ENCODE results near the gene CDCA7.
"Not testable (repeated sequence)": the region's sequence is repeated elsewhere in the genome, so short reads cannot be mapped to it uniquely, and the experiment has no call there.

The CDCA7 gene

GRCh38 chr2:173354582-173355131, at the start of gene CDCA7:
Gene CDCA7, plus strand, starts transcription at chr2:173354872. Its CDS starts 92 bp downstream, at chr2:173354964.
- Histone ChIP-seq H3K4me3 (ENCODE audit: low read depth in 1 of 2, low read length in 2 of 2) (peak within 1 kb of the TSS; percentile 75 to 86), H3K9me3 (ENCODE audit: control insufficient read depth in 1 of 2, low read length in 2 of 2) (no peaks in the 10 kb centered on the region), H3K27me3 (ENCODE audit: control insufficient read depth in 1 of 2, insufficient read depth in 2 of 2, low read length in 2 of 2) (peaks cover 11 to 20% of the 10 kb centered on the region in 2 donors), H3K4me1 (ENCODE audit: control insufficient read depth in 1 of 2, insufficient read depth in 2 of 2, low read length in 2 of 2) (peaks cover 8 to 16% of the 10 kb centered on the region in 2 donors), H3K36me3 (ENCODE audit: control insufficient read depth in 1 of 2, insufficient read depth in 2 of 2, low read length in 2 of 2) (no peaks in the 10 kb centered on the region), H3K27ac (ENCODE audit: low read depth, low read length) (peak within 1 kb of the TSS; percentile 15), H3K9ac (ENCODE audit: low read depth in 1 of 2, low read length in 2 of 2) (peak within 1 kb of the TSS; percentile 20 to 64)

DNA sequence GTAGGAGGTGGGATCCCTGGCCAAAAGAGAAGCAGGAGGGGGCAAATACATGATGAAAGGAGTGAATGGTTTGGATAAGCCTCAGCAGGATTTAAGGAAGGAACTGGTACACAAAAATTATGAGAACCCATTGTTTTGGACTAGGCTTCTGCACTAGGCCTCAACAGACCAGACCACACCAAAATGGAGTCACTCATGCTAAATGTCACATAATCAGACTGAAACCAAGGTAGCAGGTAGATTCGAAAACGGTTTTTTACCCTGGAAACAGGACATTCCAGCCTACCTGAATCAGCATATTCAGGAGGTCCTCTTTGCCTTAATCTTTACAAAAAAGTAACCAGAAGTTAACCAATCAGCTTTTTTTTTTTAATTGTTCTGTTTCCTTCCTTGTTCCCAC, 49.4 kb upstream of the CDCA7 start:
- Histone ChIP-seq H3K36me3 (ENCODE audit: control insufficient read depth in 1 of 2, insufficient read depth in 2 of 2, low read length in 2 of 2) (no peaks in the 10 kb centered on the region), H3K4me1 (ENCODE audit: control insufficient read depth in 1 of 2, insufficient read depth in 2 of 2, low read length in 2 of 2) (no peaks in the 10 kb centered on the region), H3K9ac (ENCODE audit: low read depth in 1 of 2, low read length in 2 of 2) (no peak overlapping the region), H3K9me3 (ENCODE audit: control insufficient read depth in 1 of 2, low read length in 2 of 2) (peaks cover 5 to 12% of the 10 kb centered on the region in 2 donors), H3K27ac (ENCODE audit: low read depth, low read length) (no peak overlapping the region), H3K27me3 (ENCODE audit: control insufficient read depth in 1 of 2, insufficient read depth in 2 of 2, low read length in 2 of 2) (no peaks in the 10 kb centered on the region), H3K4me3 (ENCODE audit: low read depth in 1 of 2, low read length in 2 of 2) (no peak overlapping the region)

DNA sequence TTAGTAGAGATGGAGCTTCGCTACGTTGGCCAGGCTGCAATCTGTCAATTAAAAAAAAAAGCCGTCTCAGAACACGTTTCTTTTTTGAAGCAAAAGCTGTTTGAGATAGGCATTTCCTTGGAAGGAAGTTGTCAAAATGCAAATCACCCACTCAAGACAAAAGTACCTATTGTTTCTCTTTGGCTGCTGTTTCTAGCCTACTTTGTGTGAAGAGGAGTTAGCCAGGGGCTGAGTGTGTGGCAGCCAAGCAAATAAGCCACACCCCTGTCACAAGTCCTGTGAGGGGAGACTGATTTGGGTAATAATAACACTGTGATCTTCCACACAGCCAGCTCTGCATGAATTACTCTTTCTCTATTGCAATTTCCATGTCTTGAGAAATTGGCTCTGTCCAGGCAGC, 47.4 kb upstream of the CDCA7 start:
- H3K4me1 ChIP-seq (ENCODE audit: control insufficient read depth in 1 of 2, insufficient read depth in 2 of 2, low read length in 2 of 2): peaks cover 0 to 8% of the 10 kb centered on the region in 2 donors
- no peaks in the 10 kb centered on the region for H3K36me3 ChIP-seq (ENCODE audit: control insufficient read depth in 1 of 2, insufficient read depth in 2 of 2, low read length in 2 of 2)
- H3K9me3 ChIP-seq (ENCODE audit: control insufficient read depth in 1 of 2, low read length in 2 of 2): peaks cover 4 to 5% of the 10 kb centered on the region in 2 donors
- no peak overlapping the region for H3K4me3 ChIP-seq (ENCODE audit: low read depth in 1 of 2, low read length in 2 of 2)
- no peaks in the 10 kb centered on the region for H3K27me3 ChIP-seq (ENCODE audit: control insufficient read depth in 1 of 2, insufficient read depth in 2 of 2, low read length in 2 of 2)
- H3K9ac ChIP-seq (ENCODE audit: low read depth in 1 of 2, low read length in 2 of 2): no peak overlapping the region
- H3K27ac ChIP-seq (ENCODE audit: low read depth, low read length): no peak overlapping the region

- not testable (repeated sequence) for H3K27ac ChIP-seq (ENCODE audit: low read depth, low read length); H3K4me3 ChIP-seq (ENCODE audit: low read depth in 1 of 2, low read length in 2 of 2); H3K9me3 ChIP-seq (ENCODE audit: control insufficient read depth in 1 of 2, low read length in 2 of 2); H3K9ac ChIP-seq (ENCODE audit: low read depth in 1 of 2, low read length in 2 of 2); H3K27me3 ChIP-seq (ENCODE audit: control insufficient read depth in 1 of 2, insufficient read depth in 2 of 2, low read length in 2 of 2); H3K36me3 ChIP-seq (ENCODE audit: control insufficient read depth in 1 of 2, insufficient read depth in 2 of 2, low read length in 2 of 2); H3K4me1 ChIP-seq (ENCODE audit: control insufficient read depth in 1 of 2, insufficient read depth in 2 of 2, low read length in 2 of 2)
Observed at GRCh38 chr2:173309370-173309769, 45.3 kb upstream of the CDCA7 start.

GRCh38 chr2:173311844-173312606, 42.6 kb upstream of the CDCA7 start:
- no peak overlapping the region for H3K9ac ChIP-seq (ENCODE audit: low read depth in 1 of 2, low read length in 2 of 2)
- no peak overlapping the region for H3K27ac ChIP-seq (ENCODE audit: low read depth, low read length)
- H3K36me3 ChIP-seq (ENCODE audit: control insufficient read depth in 1 of 2, insufficient read depth in 2 of 2, low read length in 2 of 2): no peaks in the 10 kb centered on the region

DNA sequence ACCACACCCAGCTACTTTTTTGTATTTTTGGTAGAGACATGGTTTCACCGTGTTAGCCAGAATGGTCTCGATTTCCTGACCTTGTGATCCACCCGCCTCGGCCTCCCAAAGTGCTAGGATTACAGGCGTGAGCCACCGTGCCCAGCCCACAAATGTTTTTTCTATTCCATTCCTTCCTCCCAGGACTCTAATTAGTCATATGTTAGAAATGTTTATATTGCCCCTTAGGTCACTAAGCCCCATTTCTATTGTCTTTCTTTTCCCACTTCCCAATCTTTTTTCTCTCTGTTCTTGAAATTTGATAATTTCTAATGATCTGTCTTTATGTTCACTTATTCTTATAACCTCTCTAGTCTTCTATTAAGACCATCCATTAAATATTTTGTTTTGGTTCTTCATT, 31.3 kb upstream of the CDCA7 start:
- H3K27me3 ChIP-seq (ENCODE audit: control insufficient read depth in 1 of 2, insufficient read depth in 2 of 2, low read length in 2 of 2): no peaks in the 10 kb centered on the region
- H3K9me3 ChIP-seq (ENCODE audit: control insufficient read depth in 1 of 2, low read length in 2 of 2): peaks cover 8 to 16% of the 10 kb centered on the region in 2 donors
- no peak overlapping the region for H3K4me3 ChIP-seq (ENCODE audit: low read depth in 1 of 2, low read length in 2 of 2)
- no peaks in the 10 kb centered on the region for H3K36me3 ChIP-seq (ENCODE audit: control insufficient read depth in 1 of 2, insufficient read depth in 2 of 2, low read length in 2 of 2)
- H3K27ac ChIP-seq (ENCODE audit: low read depth, low read length): no peak overlapping the region
- H3K4me1 ChIP-seq (ENCODE audit: control insufficient read depth in 1 of 2, insufficient read depth in 2 of 2, low read length in 2 of 2): no peaks in the 10 kb centered on the region
- H3K9ac ChIP-seq (ENCODE audit: low read depth in 1 of 2, low read length in 2 of 2): no peak overlapping the region

More at GRCh38 chr2:173311844-173312606, 42.6 kb upstream of the CDCA7 start:
- Histone ChIP-seq H3K4me3 (ENCODE audit: low read depth in 1 of 2, low read length in 2 of 2) (peak overlapping the region; percentile 10 to 53), H3K9me3 (ENCODE audit: control insufficient read depth in 1 of 2, low read length in 2 of 2) (peaks cover 4 to 5% of the 10 kb centered on the region in 2 donors), H3K4me1 (ENCODE audit: control insufficient read depth in 1 of 2, insufficient read depth in 2 of 2, low read length in 2 of 2) (peaks cover 0 to 8% of the 10 kb centered on the region in 2 donors), H3K27me3 (ENCODE audit: control insufficient read depth in 1 of 2, insufficient read depth in 2 of 2, low read length in 2 of 2) (no peaks in the 10 kb centered on the region)

GRCh38 chr2:173326806-173327205, 27.9 kb upstream of the CDCA7 start:
- no peaks in the 10 kb centered on the region for H3K4me1 ChIP-seq (ENCODE audit: control insufficient read depth in 1 of 2, insufficient read depth in 2 of 2, low read length in 2 of 2)
- H3K9me3 ChIP-seq (ENCODE audit: control insufficient read depth in 1 of 2, low read length in 2 of 2): peaks cover 13 to 26% of the 10 kb centered on the region in 2 donors
- H3K9ac ChIP-seq (ENCODE audit: low read depth in 1 of 2, low read length in 2 of 2): no peak overlapping the region
- no peak overlapping the region for H3K27ac ChIP-seq (ENCODE audit: low read depth, low read length)
- no peaks in the 10 kb centered on the region for H3K27me3 ChIP-seq (ENCODE audit: control insufficient read depth in 1 of 2, insufficient read depth in 2 of 2, low read length in 2 of 2)
- no peak overlapping the region for H3K4me3 ChIP-seq (ENCODE audit: low read depth in 1 of 2, low read length in 2 of 2)
- H3K36me3 ChIP-seq (ENCODE audit: control insufficient read depth in 1 of 2, insufficient read depth in 2 of 2, low read length in 2 of 2): no peaks in the 10 kb centered on the region

DNA sequence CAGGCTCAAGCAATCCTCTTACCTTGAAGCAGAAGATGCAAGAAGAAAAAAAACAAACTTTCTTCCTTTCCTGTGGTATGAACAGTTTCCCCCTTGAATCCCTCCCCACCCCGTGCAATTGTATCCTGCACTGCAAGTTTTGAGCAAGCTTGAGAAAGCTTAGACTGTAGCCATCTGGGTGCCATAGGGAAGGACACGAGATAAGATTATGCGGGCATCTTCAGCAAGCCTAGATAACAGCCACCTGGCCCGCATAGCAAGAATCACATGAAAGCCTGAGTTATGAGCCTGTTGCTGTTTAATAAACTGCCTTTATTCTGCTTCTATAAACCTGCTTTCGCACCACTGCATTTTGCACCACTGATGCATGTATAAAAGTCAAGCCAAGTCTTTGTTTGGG, 27.3 kb upstream of the CDCA7 start:
- Histone ChIP-seq H3K27ac (ENCODE audit: low read depth, low read length) (no peak overlapping the region), H3K9ac (ENCODE audit: low read depth in 1 of 2, low read length in 2 of 2) (no peak overlapping the region), H3K4me1 (ENCODE audit: control insufficient read depth in 1 of 2, insufficient read depth in 2 of 2, low read length in 2 of 2) (no peaks in the 10 kb centered on the region), H3K27me3 (ENCODE audit: control insufficient read depth in 1 of 2, insufficient read depth in 2 of 2, low read length in 2 of 2) (no peaks in the 10 kb centered on the region), H3K36me3 (ENCODE audit: control insufficient read depth in 1 of 2, insufficient read depth in 2 of 2, low read length in 2 of 2) (no peaks in the 10 kb centered on the region), H3K9me3 (ENCODE audit: control insufficient read depth in 1 of 2, low read length in 2 of 2) (peaks cover 16 to 26% of the 10 kb centered on the region in 2 donors), H3K4me3 (ENCODE audit: low read depth in 1 of 2, low read length in 2 of 2) (no peak overlapping the region)

DNA sequence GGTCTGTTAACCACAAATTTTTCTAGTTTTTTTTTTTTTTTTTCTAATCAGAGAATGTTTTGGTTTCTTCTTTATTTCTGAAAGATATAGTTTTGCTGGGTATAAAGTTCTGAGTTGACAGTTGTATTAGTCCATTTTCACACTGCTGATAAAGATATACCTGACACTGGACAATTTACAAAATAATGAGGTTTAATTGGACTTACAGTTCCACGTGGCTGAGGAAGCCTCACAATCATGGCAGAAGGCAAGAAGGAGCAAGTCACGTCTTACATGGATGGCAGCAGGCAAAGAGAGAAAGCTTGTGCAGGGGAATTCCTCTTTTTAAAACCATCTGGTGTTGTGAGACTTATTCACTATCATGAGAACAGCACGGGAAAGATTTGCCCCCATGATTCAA, 21.7 kb upstream of the CDCA7 start:
- not testable (repeated sequence) for H3K9ac ChIP-seq (ENCODE audit: low read depth in 1 of 2, low read length in 2 of 2); H3K27me3 ChIP-seq (ENCODE audit: control insufficient read depth in 1 of 2, insufficient read depth in 2 of 2, low read length in 2 of 2); H3K27ac ChIP-seq (ENCODE audit: low read depth, low read length); H3K4me3 ChIP-seq (ENCODE audit: low read depth in 1 of 2, low read length in 2 of 2); H3K36me3 ChIP-seq (ENCODE audit: control insufficient read depth in 1 of 2, insufficient read depth in 2 of 2, low read length in 2 of 2); H3K4me1 ChIP-seq (ENCODE audit: control insufficient read depth in 1 of 2, insufficient read depth in 2 of 2, low read length in 2 of 2)
- H3K9me3 ChIP-seq (ENCODE audit: control insufficient read depth in 1 of 2, low read length in 2 of 2): peaks cover 11 to 14% of the 10 kb centered on the region in 2 donors

- H3K9ac ChIP-seq (ENCODE audit: low read depth in 1 of 2, low read length in 2 of 2): no peak overlapping the region
- no peak overlapping the region for H3K4me3 ChIP-seq (ENCODE audit: low read depth in 1 of 2, low read length in 2 of 2)
- H3K27me3 ChIP-seq (ENCODE audit: control insufficient read depth in 1 of 2, insufficient read depth in 2 of 2, low read length in 2 of 2): no peaks in the 10 kb centered on the region
- H3K27ac ChIP-seq (ENCODE audit: low read depth, low read length): no peak overlapping the region
- no peaks in the 10 kb centered on the region for H3K36me3 ChIP-seq (ENCODE audit: control insufficient read depth in 1 of 2, insufficient read depth in 2 of 2, low read length in 2 of 2)
- H3K4me1 ChIP-seq (ENCODE audit: control insufficient read depth in 1 of 2, insufficient read depth in 2 of 2, low read length in 2 of 2): no peaks in the 10 kb centered on the region
- H3K9me3 ChIP-seq (ENCODE audit: control insufficient read depth in 1 of 2, low read length in 2 of 2): no peaks in the 10 kb centered on the region
Observed at GRCh38 chr2:173339807-173340206, 14.9 kb upstream of the CDCA7 start.

Measured in duodenal mucosa (tissue), 2 donors.